Heart left ventricle (tissue), 13 donors: ENCODE measurements around the gene RING1.

Experiments
- POLR2A ChIP-seq, 2 donors: fragments of 450-650 bp; IDR thresholded peaks; one replicate each; pipeline ENCODE4 v1.6.1; 2017; ENCODE audit warnings: antibody characterized with exemption in 2 of 2, mild to moderate bottlenecking in 2 of 2, moderate library complexity in 2 of 2
- TF ChIP-seq, protein P1 (sequence below), 12 donors: fragments of 200-600 bp; sonication (generic) in 4 of 12; IDR thresholded peaks; one replicate each; pipeline versions ENCODE4 v1.5.0 to v1.8.0; 2018 to 2022; ENCODE audit warnings: antibody characterized with exemption in 12 of 12, mild to moderate bottlenecking in 5 of 12
- donor health status: ischemic (EF 13 %, LVEDD 7.1; RV severe dilation, severe dysfunction).
- donor health status: DM: no; HTN: yes; CAD: no.
- donor health status: DM: no; HTN: no; CAD: no.
- donor health status: ischemic (EF 25% LVEDD 6.9; RV normal size, moderate dysfunction).
- donor health status: ischemic (EF 25% LVEDD 5.7; RV mildly dilated, moderate dysfunction).
- donor health status: ischemic (EF 35%, LVEDD 5.7; RV mildly dilated, moderate dysfunction).
- donor health status: nonischemic (EF 11% LVEDD 7.7; RV severe dilation, severe dysfunction).
- donor health status: DM: yes; HTN: yes; CAD: no.
- donor health status: PGD.
- donor health status: ischemic (EF 29% LVEDD 5.4; RV normal size, mild dysfunction).
- donor health status: nonischemic (EF 23%, LVEDD 6.1; RV moderate dilation, normal function).

DNA sequence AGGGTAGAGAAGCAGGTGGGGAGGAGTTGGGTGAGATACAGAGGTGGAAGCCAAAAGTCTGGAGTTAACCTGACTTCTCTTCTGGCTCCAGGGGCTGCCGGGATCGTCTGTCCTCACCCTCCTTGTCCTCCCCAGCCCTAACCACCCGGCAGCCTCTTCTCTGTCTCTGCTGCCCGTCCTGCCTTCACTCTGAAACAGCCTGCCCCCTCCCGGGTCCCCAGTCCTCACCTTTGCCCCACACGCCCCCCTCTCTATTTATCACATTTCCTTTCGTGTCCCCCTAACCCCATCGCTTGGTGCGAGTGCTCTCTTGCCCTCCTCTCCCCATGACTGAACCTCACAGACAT is 5.7 kb downstream of the RING1 start:
- TF ChIP-seq POLR2A (IDR thresholded peaks at IDR 0.05): no peak
- TF ChIP-seq, protein P1, sequence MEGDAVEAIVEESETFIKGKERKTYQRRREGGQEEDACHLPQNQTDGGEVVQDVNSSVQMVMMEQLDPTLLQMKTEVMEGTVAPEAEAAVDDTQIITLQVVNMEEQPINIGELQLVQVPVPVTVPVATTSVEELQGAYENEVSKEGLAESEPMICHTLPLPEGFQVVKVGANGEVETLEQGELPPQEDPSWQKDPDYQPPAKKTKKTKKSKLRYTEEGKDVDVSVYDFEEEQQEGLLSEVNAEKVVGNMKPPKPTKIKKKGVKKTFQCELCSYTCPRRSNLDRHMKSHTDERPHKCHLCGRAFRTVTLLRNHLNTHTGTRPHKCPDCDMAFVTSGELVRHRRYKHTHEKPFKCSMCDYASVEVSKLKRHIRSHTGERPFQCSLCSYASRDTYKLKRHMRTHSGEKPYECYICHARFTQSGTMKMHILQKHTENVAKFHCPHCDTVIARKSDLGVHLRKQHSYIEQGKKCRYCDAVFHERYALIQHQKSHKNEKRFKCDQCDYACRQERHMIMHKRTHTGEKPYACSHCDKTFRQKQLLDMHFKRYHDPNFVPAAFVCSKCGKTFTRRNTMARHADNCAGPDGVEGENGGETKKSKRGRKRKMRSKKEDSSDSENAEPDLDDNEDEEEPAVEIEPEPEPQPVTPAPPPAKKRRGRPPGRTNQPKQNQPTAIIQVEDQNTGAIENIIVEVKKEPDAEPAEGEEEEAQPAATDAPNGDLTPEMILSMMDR (IDR thresholded peaks at IDR 0.05): no peak
